ENCODE results near the gene BRPF1. TPM values are rescaled to one million over a fixed set of nuclear protein-coding genes. Genes with fewer than 3 reads are reported as not detected.
"Not testable (repeated sequence)": the region's sequence is repeated elsewhere in the genome, so short reads cannot be mapped to it uniquely, and the experiment has no call there.

BRPF1 gene
- total RNA-seq, 1 donor from 2014 or later = 19.8 TPM

DNA sequence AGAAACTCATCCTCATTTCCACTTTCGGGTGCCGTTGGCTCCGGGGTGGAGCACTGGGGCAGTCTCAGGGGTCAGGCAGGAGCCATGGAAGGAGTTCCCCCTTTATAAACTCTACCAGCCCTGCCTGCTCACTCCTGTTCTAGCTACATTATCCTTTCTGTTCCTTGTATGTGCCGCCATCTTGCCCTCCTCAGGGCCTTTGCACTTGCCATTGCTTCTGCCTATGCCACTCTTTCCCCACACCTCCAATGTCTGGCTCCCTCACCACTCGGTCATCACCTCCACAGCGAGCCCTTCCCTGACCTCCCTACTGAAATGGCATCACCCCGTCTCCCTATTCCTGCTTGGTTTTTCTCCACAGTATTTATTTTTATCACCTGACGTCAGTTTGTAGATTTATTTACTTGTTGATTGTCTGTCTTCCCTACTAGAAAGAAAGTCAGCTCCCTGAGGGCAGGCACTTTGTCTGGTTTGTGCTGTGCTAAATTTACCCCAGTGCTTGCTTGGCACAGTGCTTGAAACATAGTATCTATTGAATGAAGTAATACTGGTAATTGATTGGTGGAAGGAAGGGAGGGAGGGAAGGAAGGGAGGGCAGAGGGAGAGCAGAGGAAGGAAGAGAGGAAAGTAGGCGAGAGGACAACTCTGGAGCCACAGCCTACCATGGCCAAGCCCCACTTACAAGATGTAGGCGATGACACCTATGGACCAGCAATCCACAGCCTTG lies 29.4 kb downstream of the BRPF1 start:
- intact Hi-C loops (cut with DNase I) = no loop called here
- ATAC-seq (no peak), DNase-seq (ENCODE audit: low spot score) (no peak)

DNA sequence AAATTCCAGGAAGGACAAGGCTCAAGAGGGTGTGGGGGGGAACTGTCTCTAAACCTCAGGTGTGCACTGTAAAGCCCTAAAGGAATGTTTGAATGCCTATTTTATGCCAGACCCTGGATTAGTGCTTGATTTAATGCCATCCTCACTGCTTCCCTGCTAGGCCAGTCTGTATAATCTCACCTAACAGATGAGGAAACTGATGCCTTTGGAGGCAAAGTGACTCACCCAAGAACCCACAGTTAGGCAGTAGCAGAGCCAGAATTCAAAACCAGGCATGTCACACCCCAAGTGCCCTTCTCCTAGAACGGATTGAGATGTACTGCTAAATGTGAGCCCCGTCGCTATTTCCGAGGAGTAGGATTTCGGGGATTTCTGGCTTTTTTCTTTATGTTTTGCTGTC lies 30.4 kb downstream of the BRPF1 start:
- no peak for DNase-seq (ENCODE audit: low spot score)
- ATAC-seq = no peak
- intact Hi-C loops (cut with DNase I) = no loop called here

DNA sequence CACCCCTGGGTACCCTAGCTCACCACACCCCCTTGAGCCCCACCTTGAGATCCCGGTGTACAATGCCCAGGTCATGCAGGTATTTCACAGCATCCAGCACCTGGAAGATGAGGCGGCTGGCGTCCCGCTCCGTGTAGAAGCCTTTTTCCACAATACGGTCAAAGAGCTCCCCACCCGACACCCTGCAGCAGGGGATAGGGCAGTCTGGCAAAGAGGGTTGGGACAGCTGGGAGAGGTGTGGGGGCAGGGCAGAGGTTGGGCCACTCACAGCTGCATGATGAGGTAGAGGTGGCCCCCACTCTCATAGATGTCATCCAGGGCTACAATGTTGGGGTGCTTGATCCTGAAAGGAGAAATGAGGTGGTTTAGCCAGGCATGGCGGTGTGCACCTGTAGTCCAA lies 31.3 kb downstream of the BRPF1 start:
- no peak for DNase-seq (ENCODE audit: low spot score)
- no peak for ATAC-seq
- intact Hi-C loops (cut with DNase I) = no loop called here

DNA sequence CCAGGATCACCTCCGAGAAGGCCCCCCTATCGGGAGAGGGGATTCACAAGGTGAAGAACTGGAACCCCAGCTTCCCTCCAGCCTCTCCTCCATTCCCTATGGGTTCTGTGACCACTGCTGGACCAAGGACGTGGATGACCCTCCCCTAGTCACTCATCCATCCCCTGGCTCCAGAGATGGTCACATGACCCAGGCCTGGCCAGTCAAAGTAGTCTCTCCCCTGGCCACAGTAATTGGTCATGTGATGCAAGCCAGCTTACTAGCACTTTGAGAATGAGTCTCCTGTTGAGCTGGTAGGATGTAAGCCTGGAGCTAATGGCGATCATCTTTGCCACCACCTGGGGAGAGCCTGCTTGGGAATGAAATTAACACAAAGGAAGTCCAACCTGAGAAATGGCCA lies 34.3 kb downstream of the BRPF1 start:
- DNase-seq (ENCODE audit: low spot score) = no peak
- ATAC-seq = no peak
- intact Hi-C loops (cut with DNase I) = no loop called here

DNA sequence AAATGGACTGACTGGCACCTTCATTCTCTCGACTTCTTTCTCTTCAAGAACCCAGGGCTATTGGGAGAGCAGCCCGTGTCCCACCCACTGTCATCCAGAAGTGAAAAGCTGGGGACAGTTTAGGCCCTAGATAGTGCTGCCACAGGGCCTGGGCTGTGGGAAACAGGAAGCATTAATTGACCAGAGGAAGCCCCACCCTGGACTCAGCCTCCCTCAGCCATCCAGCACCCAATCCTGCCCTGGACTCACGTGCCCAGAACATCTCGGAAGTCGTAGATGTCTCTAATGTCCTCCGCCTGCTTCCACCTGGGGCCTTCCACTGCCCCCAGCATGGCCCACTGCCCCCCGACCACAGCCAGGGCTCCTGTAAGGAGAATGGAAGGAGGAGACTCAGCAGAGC lies 35.9 kb downstream of the BRPF1 start:
- ATAC-seq = no peak
- intact Hi-C loops (cut with DNase I) = no loop called here
- DNase-seq (ENCODE audit: low spot score) = no peak

DNA sequence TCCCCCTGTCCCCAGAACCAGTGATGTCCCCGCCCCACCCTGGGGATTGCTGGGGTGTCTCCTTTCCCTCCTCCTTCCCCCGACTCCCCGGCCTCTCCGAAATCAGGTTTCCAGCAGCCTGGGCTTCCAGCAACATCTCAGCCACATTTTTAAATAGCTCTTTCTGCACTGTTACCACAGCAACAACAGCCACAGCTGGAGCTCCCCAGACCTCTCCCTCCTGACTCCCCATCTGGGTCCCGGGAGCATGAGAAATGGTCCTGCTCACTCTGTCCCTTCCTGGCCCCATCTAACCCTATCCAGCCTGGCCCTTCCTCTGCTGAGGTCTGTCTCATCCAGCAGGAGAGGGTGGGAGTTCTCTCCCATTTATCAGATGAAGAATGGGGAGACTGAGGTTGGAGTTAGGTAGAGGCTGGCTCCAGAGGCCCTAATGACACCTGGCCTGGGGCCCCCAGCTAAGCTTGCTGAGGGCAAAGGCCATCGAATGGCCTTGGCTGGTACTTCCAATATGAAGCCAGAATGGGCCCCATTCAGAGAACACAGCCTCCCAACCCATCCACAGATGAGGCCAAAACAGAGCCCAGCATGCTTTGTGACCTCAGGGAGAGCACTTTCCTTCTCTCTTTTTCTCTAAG lies 36.7 kb downstream of the BRPF1 start:
- DNase-seq (ENCODE audit: low spot score) = no peak
- intact Hi-C loops (cut with DNase I) = no loop called here
- no peak for ATAC-seq

DNA sequence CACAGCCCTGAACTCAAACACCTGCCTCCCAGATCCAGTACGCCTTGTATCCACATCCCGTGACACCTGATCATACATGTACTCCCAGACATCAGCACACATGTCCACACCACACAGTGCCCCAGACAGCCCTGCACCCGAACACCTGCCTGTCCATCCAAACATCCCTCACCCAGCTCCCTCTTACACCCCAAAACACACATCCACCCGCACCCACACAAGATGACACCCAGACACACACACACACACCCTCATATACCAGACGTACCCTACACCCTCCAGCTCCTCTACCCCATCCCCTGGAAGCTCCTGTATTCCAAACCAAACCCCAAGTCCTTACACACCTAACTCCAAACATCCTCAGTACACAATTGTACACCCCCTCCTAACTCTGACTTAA lies 37.5 kb downstream of the BRPF1 start:
- DNase-seq (ENCODE audit: low spot score) = no peak
- ATAC-seq = peak; percentile 3
- intact Hi-C loops (cut with DNase I) = no loop called here

DNA sequence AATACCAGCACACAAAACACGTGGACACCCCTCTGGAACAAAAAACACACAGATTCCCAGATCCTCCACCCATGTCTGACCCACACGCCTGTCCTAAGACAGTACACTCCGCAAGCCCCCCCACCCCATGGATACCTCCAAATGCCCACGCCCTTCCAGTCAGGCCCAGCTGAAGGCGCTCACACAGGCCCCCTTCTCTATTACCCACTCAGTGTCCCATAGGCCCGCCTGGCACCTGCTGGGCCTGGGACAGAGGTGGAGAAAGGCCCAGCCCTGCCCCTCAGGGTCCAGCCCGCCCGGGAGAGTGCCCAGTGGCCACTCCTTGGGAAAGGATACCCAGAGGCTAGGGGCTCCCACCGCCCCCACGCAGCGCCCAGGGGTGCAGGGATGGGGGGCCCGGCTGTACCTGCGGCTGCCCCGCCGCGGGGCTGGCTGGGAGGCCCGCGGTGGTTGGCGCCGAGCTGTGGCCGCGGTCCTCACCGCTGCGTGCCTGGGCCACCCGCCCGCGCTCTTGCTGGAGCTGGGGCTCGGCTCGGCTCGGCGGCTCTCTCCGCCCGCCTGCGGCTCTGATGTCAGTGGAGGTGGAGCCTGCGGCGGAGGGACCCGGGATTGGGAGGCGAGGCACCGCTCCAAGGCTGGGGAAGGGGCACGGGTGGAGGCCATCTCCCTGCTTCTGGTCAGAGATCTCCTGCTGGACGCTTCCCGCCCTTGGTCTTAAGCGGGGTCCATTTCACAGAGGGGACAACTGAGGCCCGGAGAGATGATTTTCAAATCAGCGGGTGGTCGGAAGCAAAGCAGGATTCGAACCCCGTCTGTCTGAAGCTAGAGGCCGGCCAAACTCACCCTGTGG lies 38.1 kb downstream of the BRPF1 start, which contains the start of gene CAMK1:
Gene CAMK1 (minus strand): TSS at position 522 of the 850 bp plus-strand sequence. CDS start 2,198 bp downstream, outside the sequence.
- intact Hi-C loops (cut with DNase I) = no loop called here
- DNase-seq (ENCODE audit: low spot score) (peak; percentile 91), ATAC-seq (peak; percentile 95)

DNA sequence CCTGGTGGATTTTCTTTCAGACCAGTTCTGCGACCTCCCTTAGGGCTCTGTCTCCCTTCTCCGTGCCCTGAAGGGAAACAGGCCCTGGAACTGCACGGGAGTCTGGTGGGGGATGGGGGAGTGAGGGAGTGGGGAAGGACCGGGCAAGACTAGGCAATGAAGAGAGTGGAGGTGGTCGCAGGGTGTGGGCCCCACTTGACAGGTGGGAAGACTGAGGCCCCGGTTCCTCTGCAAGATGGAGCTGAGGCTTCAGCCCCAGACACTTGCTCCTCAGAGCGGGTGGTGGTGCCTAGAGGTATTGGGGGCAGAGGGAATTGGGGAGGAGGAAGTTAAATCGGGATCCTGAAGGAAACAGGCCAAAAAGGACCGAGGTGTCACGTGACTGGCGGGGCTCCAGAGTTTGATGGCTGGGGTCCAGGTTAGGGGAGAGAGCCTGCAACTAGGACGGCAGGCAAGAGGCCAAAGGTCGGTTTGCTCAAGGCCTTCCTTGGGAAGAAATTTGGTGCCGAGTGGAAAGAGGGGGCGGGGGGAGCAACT lies 38.8 kb downstream of the BRPF1 start:
- peak; percentile 75 for ATAC-seq
- peak; percentile 95 for DNase-seq (ENCODE audit: low spot score)
- intact Hi-C loops (cut with DNase I) = no loop called here

DNA sequence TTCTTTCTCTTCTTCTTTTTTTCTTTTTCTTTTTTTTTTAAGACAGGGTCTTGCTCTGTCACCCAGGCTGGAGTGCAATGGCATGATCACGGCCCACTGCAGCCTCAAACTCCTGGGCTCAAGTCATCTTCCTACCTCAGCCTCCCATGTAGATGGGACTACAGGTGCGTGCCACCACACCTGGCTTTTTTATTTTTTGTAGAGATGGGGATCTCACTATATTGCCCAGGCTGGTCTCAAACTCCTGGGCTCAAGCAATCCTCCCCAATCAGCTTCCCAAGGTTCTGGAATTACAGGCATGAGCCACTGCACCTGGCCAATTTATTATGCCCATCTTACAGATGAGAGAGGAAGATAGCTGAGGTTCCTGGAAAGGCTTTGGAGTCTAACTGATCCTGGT lies 39.5 kb downstream of the BRPF1 start:
- intact Hi-C loops (cut with DNase I); ATAC-seq; DNase-seq (ENCODE audit: low spot score): not testable (repeated sequence)

DNA sequence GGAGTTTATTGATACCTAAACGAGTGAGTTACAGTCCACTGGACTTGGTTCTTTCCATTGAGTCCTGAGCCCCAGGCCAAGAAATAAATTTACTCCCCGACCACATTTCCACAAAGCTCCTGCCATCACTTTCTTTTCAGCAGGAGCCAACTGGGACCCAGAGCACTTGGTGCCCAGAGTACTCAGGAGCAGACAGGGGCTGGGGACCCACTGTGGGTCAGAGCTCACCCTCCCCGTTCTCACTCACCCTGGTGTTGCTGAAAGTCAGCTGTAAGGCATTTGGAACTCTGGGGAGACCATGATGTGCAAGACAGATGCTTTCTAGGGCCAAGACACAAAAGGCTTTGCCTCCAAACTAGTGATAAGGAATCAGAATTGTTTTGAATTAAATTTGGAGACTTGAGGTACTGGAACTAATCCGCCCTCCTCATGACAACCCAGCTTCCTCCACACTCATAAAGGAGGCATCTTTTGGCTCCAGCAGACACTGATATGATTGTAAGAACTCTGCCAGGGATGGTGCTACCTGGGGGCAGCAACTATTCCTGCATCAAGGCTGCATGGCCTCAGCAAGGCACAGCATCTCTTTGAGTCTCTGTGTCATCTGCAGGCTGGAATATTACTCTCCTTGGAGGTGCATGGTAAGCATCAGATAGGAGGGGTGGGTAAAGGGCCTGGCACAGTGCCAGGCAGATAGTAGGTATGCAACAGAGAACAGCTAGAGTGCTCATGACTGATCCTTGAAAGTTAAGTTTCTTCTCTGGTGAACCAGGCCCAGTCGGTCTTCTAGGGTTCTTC lies 45.6 kb downstream of the BRPF1 start:
- ATAC-seq (no peak), DNase-seq (ENCODE audit: low spot score) (no peak)
- intact Hi-C loops (cut with DNase I) = no loop called here

DNA sequence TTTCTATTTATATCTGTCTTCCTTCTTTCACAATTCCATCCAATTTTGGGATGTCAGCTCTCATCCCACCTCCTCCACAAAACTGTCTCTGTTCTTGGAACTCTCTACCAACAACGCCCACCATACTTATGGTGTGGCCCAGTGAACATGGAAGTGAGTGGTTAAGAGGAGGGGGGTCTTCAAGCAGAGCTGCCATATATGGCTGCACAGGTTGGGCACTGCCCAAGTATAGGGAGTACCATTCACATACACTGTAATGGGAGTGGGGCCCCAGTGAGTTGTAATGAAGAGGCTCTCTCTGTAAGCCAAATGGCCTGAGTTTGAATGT lies 46.1 kb downstream of the BRPF1 start:
- intact Hi-C loops (cut with DNase I) = no loop called here
- no peak for DNase-seq (ENCODE audit: low spot score)
- no peak for ATAC-seq

DNA sequence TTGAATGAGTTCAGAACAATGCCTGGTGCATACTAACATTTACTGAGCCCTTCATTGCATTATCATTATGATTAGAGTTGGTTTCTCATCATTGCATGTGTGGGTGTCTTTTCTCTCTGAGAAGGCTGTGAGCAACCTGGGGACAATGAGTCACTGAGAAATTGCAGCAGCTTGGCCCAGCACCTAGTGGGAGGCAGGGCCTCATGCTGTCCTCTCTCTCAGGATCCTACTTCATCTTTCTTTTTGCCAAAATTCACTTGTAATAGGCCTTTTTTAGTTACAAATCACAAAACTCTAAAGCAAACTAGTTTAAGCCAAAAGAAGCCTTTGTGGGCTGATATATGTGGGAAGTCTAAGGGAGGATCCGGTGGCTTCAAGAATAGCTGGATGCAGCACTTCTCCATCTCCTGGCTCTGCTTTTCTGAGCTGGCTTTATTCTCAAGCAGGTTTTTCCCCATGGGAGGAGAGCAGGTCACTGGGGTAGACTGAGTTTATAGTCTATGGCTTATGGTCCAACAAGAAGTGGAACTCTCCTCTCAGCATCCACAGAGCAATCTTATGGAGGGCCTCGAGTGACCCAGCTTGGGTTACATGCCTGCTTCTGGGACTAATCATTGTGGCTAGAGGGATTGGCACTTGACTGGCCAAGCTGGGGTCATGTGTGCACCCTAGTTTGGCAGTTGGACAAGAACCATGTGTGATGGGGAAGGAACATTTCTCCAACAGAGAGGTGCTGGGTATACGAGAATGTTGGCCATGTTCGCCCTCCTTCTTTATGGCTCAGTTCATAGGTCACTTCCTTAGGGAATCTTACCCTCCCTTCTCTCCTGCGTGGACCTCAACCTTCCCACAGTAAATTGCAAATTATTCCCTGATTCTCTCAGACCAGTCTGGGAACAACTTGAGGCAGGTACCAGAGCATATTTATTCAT lies 46.9 kb downstream of the BRPF1 start:
- intact Hi-C loops (cut with DNase I) = no loop called here
- ATAC-seq (peak; percentile 50), DNase-seq (ENCODE audit: low spot score) (no peak)

DNA sequence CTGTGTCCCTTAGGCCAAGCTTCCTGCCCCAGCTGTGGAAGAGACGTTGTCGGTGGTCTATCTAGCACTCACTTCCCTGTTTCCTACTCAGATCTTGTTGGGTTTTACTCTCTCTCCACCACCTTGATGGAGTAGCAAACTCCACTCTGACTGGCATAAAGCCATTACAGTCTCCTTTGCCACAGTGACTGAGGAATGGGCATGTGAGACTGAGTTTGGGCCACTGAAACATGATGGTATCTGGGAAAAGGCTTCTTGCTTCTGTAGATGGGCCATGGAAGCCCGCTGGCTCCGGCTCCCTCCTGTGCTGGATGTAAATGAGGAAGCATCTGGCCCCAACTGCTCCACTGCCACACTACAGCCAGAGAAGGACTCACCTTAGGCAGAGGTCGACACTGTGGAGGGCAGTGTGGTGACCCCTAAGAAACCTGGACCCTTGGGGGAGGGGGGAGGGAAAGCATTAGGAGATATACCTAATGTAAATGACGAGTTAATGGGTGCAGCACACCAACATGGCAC lies 47.6 kb downstream of the BRPF1 start:
- DNase-seq (ENCODE audit: low spot score) (no peak), ATAC-seq (no peak)
- intact Hi-C loops (cut with DNase I) = no loop called here

DNA sequence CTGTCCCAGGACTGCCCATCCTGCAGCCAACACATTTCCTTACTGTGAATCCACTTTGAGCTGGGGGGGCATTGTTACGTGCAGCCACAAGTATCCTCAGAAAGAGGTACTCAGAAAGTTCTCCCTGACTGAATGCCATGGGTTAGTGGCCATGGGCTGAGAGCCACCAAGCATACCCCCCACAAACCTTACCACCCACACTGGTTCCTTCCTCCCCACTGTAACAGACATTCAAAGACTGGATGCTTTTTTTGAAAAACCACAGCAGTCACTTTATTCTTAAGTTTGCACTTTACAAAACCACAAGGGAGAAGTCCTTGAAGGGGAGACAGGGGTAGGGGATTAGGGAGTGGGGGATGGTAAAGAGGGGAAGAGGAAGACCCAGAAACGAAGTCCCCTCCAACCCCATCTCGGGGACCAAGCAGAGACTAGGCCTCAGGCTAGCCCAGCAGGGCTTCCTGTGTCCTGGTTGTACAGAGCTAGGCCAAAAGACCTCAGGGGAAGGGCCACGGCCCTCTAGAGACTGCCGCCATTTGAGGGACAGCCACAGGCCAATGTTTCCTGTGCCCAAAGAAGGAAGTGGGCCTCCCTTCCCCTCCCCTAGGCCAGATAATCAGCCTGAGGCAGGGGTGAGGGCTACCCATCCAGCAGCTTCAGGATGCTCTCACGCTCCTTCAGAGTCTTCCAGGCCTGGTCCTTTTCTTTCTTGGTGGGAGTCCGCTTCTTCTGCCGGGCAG lies 48.4 kb downstream of the BRPF1 start:
- ATAC-seq = peak; percentile 63
- no peak for DNase-seq (ENCODE audit: low spot score)
- intact Hi-C loops (cut with DNase I) = no loop called here

DNA sequence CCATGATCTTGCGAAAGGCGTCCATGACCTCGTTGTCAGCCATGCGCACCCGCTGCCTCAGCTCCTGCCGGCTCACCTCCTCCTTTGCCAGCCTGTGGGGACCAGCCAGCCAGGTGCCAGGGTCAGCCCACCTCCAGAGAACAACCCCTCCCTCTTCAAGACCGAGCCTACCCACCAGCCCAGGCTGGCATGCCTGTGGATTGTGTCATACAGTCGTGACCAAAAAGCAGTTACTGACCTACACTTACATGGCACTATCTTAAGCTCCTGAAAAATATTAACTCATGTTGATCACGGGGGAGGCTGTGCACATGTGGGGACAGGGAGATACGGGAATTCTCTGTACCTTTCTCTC lies 48.9 kb downstream of the BRPF1 start:
- ATAC-seq = peak; percentile 12
- intact Hi-C loops (cut with DNase I) = no loop called here
- DNase-seq (ENCODE audit: low spot score) = no peak

DNA sequence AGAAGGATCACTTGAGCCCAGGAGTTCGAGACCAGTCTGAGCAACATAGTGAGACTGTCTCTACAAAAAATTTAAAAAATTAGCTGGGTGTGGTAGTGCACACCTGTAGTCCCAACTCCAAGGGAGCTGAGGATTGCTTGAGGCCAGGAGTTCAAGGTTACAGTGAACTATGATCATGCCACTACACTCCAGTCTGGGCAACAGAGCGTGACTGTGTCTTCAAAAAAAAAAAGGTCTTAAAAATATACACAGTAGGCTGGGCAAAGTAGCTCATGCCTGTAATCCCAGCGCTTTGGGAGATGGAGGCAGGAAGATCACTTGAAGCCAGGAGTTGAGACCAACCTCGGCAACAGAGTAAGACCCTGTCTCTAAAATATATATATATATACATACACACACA lies 49.4 kb downstream of the BRPF1 start:
- ATAC-seq = no peak
- intact Hi-C loops (cut with DNase I) = no loop called here
- no peak for DNase-seq (ENCODE audit: low spot score)
